ENCODE data around the gene KRT4.

DNA sequence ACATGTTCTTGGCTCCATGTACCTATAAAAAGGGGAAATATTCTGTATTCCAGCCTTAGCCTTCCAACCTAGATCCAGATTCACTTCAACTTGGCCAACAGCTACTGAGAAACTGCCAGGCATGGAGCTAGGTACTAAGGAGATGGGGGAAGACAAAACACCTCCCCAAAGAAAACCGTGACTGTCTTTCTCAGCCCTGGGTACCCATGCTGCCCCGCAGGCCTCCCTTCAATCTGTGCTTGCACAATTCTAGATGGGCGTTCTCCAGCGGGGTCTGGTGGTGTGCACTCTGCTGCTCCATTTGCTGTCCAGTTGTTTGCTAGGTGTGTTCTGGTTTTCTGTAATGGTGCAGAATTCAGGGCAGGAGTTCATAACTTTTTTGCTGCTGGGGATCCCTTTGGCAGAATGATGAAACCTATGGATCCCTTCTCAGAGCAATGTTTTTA is 817 bp upstream of the KRT4 start:
- TF ChIP-seq, protein P1, sequence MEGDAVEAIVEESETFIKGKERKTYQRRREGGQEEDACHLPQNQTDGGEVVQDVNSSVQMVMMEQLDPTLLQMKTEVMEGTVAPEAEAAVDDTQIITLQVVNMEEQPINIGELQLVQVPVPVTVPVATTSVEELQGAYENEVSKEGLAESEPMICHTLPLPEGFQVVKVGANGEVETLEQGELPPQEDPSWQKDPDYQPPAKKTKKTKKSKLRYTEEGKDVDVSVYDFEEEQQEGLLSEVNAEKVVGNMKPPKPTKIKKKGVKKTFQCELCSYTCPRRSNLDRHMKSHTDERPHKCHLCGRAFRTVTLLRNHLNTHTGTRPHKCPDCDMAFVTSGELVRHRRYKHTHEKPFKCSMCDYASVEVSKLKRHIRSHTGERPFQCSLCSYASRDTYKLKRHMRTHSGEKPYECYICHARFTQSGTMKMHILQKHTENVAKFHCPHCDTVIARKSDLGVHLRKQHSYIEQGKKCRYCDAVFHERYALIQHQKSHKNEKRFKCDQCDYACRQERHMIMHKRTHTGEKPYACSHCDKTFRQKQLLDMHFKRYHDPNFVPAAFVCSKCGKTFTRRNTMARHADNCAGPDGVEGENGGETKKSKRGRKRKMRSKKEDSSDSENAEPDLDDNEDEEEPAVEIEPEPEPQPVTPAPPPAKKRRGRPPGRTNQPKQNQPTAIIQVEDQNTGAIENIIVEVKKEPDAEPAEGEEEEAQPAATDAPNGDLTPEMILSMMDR (IDR thresholded peaks at IDR 0.05): no peak
- no peak for TF ChIP-seq POLR2A (IDR thresholded peaks at IDR 0.05)
- TF ChIP-seq POLR2AphosphoS5 (IDR thresholded peaks at IDR 0.05): no peak
